NCI-H526 treated with DMSO at 0.1 percent for 48 hours (cell line): ENCODE measurements around the gene FAM3C.
A peak's percentile ranks its signal among the peaks of the same experiment; 100 is the strongest.

Experiments used
- DNase-seq: peaks from one replicate; lab custom pipeline; 2025; lab: John Stamatoyannopoulos, UW

FAM3C gene

GRCh38 chr7:121300685-121301420, 95.3 kb downstream of the FAM3C start:
- DNase-seq = peak; percentile 38
